K562 (cell line): Measurements from ENCODE around the gene IFT122. TPM values are rescaled to one million over a fixed set of nuclear protein-coding genes. Genes with fewer than 3 reads are reported as not detected.

Source experiments
- ATAC-seq: fragments of 200-7000 bp; cut with Tn5 transposase; 3 replicates; pipeline ENCODE4 v1.9.1; 2020; ENCODE audit warnings: moderate library complexity
- BruUV-seq: library from RNA; stranded (reverse); fragments of 400-500 nt; replicated peaks from 2 replicates; lab custom pipeline; 2021; lab: Mats Ljungman, UMichigan
- CTCF ChIA-PET: fragments of 300-600 bp; formaldehyde crosslinking; extraction: SDS; loops from one replicate; lab custom pipeline; 2021; ENCODE audit warnings: low intra/inter-chr PET ratio; lab: Yijun Ruan, JAX
- POLR2A ChIA-PET: fragments of 300-600, 350-650 bp; sonication (Branson Sonifier 250); formaldehyde crosslinking; extraction: SDS; loops from one replicate; lab custom pipeline; 2021; ENCODE audit warnings: antibody characterized with exemption, inconsistent platforms; lab: Yijun Ruan, JAX
- DNase-seq, 4 experiments: peaks; one replicate each; pipeline versions ENCODE4 v3.0.0 to v3.0.0-alpha.2; 2011 to 2018; ENCODE audit warnings: low spot score in 3 of 4, mixed read lengths in 3 of 4; ENCODE audit errors: extremely low read depth in 1 of 4
- FAIRE-seq: peaks from 2 replicates; lab custom pipeline; 2011; peaks lifted over from hg19 to GRCh38; lab: Jason Lieb, UNC
- H2AFZ ChIP-seq: 2 replicates; pipeline ENCODE4 v1.6.0; 2011; ENCODE audit warnings: low read depth, low read length, control low read depth, inconsistent platforms
- H3K27ac ChIP-seq: fragments of 200-600 bp; 3 replicates; pipeline ENCODE4 v1.8.0; 2011; ENCODE audit warnings: low read depth, mild to moderate bottlenecking, control low read depth, inconsistent platforms, low read length, moderate library complexity, mixed read lengths; ENCODE audit errors: extremely low read depth
- H3K27me3 ChIP-seq, 2 experiments: fragments of 300-600 bp in 1 of 2; 2 replicates in 1 of 2; 3 replicates in 1 of 2; pipeline versions ENCODE4 v1.6.0 to v1.8.0; 2011; ENCODE audit warnings: inconsistent platforms in 2 of 2, low read length in 2 of 2, mild to moderate bottlenecking in 1 of 2, mixed read lengths in 1 of 2, moderate library complexity in 1 of 2; ENCODE audit not compliant: control insufficient read depth in 2 of 2, insufficient read depth in 2 of 2
- H3K36me3 ChIP-seq: fragments of 300-600 bp; 3 replicates; pipeline ENCODE4 v1.8.0; 2011; ENCODE audit warnings: mild to moderate bottlenecking, low read length, inconsistent platforms; ENCODE audit not compliant: control insufficient read depth, insufficient read depth
- H3K4me1 ChIP-seq, 2 experiments: fragments of 200-600 bp in 1 of 2; replicated peaks in 1 of 2; 2 replicates in 1 of 2; 3 replicates in 1 of 2; pipeline versions ENCODE4 v1.5.1 to v1.8.0; 2011; ENCODE audit warnings: inconsistent platforms in 2 of 2, low read length in 2 of 2, mild to moderate bottlenecking in 1 of 2, mixed read lengths in 1 of 2, moderate library complexity in 1 of 2; ENCODE audit not compliant: control insufficient read depth in 2 of 2, insufficient read depth in 2 of 2
- H3K4me2 ChIP-seq: 2 replicates; pipeline ENCODE4 v1.6.1; 2011; ENCODE audit warnings: low read length, control low read depth, inconsistent platforms, mixed read lengths; ENCODE audit not compliant: insufficient read depth
- H3K4me3 ChIP-seq: fragments of 200-600 bp; sonication (generic), shearing (Covaris generic); 2 replicates; pipeline ENCODE4 v1.5.1; 2016; ENCODE audit warnings: control low read depth, inconsistent platforms
- H3K79me2 ChIP-seq: fragments of 200-600 bp; 3 replicates; pipeline ENCODE4 v1.8.0; 2011; ENCODE audit warnings: low read length, inconsistent platforms; ENCODE audit not compliant: control insufficient read depth, insufficient read depth
- H3K9ac ChIP-seq, 2 experiments: 2 replicates each; pipeline versions ENCODE4 v1.6.0 to v1.6.1; 2011; ENCODE audit warnings: low read depth in 2 of 2, low read length in 2 of 2, control low read depth in 1 of 2, inconsistent platforms in 1 of 2, mild to moderate bottlenecking in 1 of 2, mixed read lengths in 1 of 2; ENCODE audit not compliant: insufficient read depth in 1 of 2
- H3K9me1 ChIP-seq: one replicate; pipeline ENCODE4 v1.6.0; 2011; ENCODE audit warnings: inconsistent platforms, mild to moderate bottlenecking, low read length, moderate library complexity; ENCODE audit not compliant: control insufficient read depth, insufficient read depth
- H3K9me3 ChIP-seq: replicated peaks from 2 replicates; pipeline ENCODE4 v1.5.1; 2011; ENCODE audit warnings: low read depth, low read length, inconsistent platforms; ENCODE audit not compliant: control insufficient read depth, insufficient read depth
- H4K20me1 ChIP-seq: replicated peaks from 2 replicates; pipeline ENCODE4 v1.6.1; 2011; ENCODE audit warnings: low read length, inconsistent platforms, mixed read lengths; ENCODE audit not compliant: control insufficient read depth, insufficient read depth
- ARHGAP35 ChIP-seq: fragments of 450-650 bp; IDR thresholded peaks from 2 replicates; pipeline ENCODE4 v1.6.1; 2018; ENCODE audit not compliant: partially characterized antibody
- CBFA2T3 ChIP-seq: fragments of 450-650 bp; IDR thresholded peaks from 2 replicates; pipeline ENCODE4 v1.6.1; 2017
- CHD2 ChIP-seq: IDR thresholded peaks from 2 replicates; pipeline ENCODE4 v1.6.1; 2011; ENCODE audit warnings: low read depth, low read length
- ERF ChIP-seq: fragments of 450-650 bp; formaldehyde crosslinking; IDR thresholded peaks from 2 replicates; pipeline ENCODE4 v1.4.0; 2020; ENCODE audit warnings: mild to moderate bottlenecking, mixed read lengths
- FOXJ2 ChIP-seq: fragments of 200-800 bp; sonication (Bioruptor generic); IDR thresholded peaks from 2 replicates; pipeline ENCODE4 v1.6.1; 2016; ENCODE audit warnings: missing genetic modification characterization, missing compliant biosample characterization
- KDM1A ChIP-seq, 2 experiments: fragments of 450-650 bp; IDR thresholded peaks; 2 replicates each; pipeline ENCODE4 v1.6.1; 2016; ENCODE audit warnings: mild to moderate bottlenecking in 2 of 2
- KLF16 ChIP-seq: IDR thresholded peaks from 2 replicates; pipeline ENCODE4 v1.6.1; 2016; ENCODE audit warnings: antibody characterized with exemption
- SREBF1 ChIP-seq: fragments of 150-350 bp; IDR thresholded peaks from 2 replicates; pipeline ENCODE4 v1.6.1; 2014; ENCODE audit warnings: antibody characterized with exemption, low read depth, low read length, borderline replicate concordance
- TEAD4 ChIP-seq, 2 experiments: sonication (generic) in 1 of 2; formaldehyde crosslinking in 1 of 2; IDR thresholded peaks; 2 replicates each; pipeline versions ENCODE4 v1.6.1 to v1.8.0; 2012 to 2022; ENCODE audit warnings: borderline replicate concordance in 1 of 2, inconsistent platforms in 1 of 2, low read length in 1 of 2, mild to moderate bottlenecking in 1 of 2, missing genetic modification reagents in 1 of 2
- ZFX ChIP-seq: sonication (generic); formaldehyde crosslinking; IDR thresholded peaks from 2 replicates; pipeline ENCODE4 v1.8.0; 2022; ENCODE audit warnings: mild to moderate bottlenecking, missing genetic modification reagents, moderate library complexity
- ZNF316 ChIP-seq: fragments of 450-650 bp; IDR thresholded peaks from 2 replicates; pipeline ENCODE4 v1.6.1; 2016
- ZNF57 ChIP-seq: fragments of 450-650 bp; formaldehyde crosslinking; IDR thresholded peaks from 2 replicates; pipeline ENCODE4 v1.4.0; 2020; ENCODE audit warnings: mild to moderate bottlenecking, moderate library complexity
- WGBS: fragments of 100-300 bp; shearing (Covaris generic); methylation state at CpG from one replicate; pipeline ENCODE4 v1.1.6; 2016; ENCODE audit warnings: low coverage, mixed read lengths; ENCODE audit not compliant: insufficient coverage; ENCODE audit errors: missing lambda C conversion rate; 5-methylcytosine and 5-hydroxymethylcytosine counted together
- in situ Hi-C: fragments of 300-500 bp; cut with MboI; formaldehyde crosslinking; loops from 4 replicates; pipeline ENCODE4 v1.15.0; 2018; ENCODE audit warnings: inconsistent platforms, mixed read lengths
- intact Hi-C: fragments of 100-400 bp; cut with micrococcal nuclease; formaldehyde crosslinking; loops from 2 replicates; pipeline ENCODE4 v1.14.2; 2022
- polyA plus RNA-seq, 8 experiments: library from polyadenylated mRNA; depleted of rRNA in 4 of 8; stranded (reverse) in 5 of 8; unstranded in 3 of 8; fragments of >200 nt; fragmentation: Nextera tagmentation in 2 of 8; fragmentation: Illumina TruSeq in 1 of 8; extraction: Ambion mirVana in 2 of 8; extraction: Trizol in 1 of 8; gene quantifications; 2 replicates each; pipeline versions ENCODE4 v1.2.1 to v1.2.3, GENCODE V29; 2011 to 2014; ENCODE audit warnings: inconsistent platforms in 1 of 8, missing spikeins in 1 of 8
- total RNA-seq, 7 experiments: library from RNA; depleted of rRNA in 6 of 7; stranded (reverse); fragments of >200 nt in 6 of 7; fragmentation: Illumina TruSeq in 2 of 7; extraction: Trizol in 2 of 7; gene quantifications; 2 replicates each; pipeline versions ENCODE4 v1.2.1 to v1.2.3, GENCODE V29; 2011 to 2021; ENCODE audit warnings: low replicate concordance in 1 of 7
- TF ChIP-seq, protein P1 (sequence below), 3 experiments: fragments of 200-800 bp in 1 of 3; fragments of 250-450 bp in 1 of 3; fragments of 450-650 bp in 1 of 3; sonication (Bioruptor Pico) in 1 of 3; sonication (Bioruptor generic) in 1 of 3; formaldehyde crosslinking in 1 of 3; IDR thresholded peaks; 2 replicates each; pipeline versions ENCODE4 v1.6.1 to v1.8.0; 2016 to 2022; ENCODE audit warnings: mild to moderate bottlenecking in 2 of 3, missing genetic modification characterization in 2 of 3, missing compliant biosample characterization in 1 of 3, moderate library complexity in 1 of 3
- TF ChIP-seq, protein P2 (sequence below): fragments of 450-650 bp; conservative IDR thresholded peaks from 2 replicates; pipeline ENCODE4 v1.6.1; 2016; ENCODE audit warnings: missing genetic modification characterization, low read depth, mild to moderate bottlenecking, control low read depth, missing compliant biosample characterization

The IFT122 gene
- total and polyA plus RNA-seq, 9 of the 15 experiments (the other 6 are each of a cell fraction or from before 2014, with no cell fraction given), result 2.4 to 11.5 (median 7.7) TPM

DNA sequence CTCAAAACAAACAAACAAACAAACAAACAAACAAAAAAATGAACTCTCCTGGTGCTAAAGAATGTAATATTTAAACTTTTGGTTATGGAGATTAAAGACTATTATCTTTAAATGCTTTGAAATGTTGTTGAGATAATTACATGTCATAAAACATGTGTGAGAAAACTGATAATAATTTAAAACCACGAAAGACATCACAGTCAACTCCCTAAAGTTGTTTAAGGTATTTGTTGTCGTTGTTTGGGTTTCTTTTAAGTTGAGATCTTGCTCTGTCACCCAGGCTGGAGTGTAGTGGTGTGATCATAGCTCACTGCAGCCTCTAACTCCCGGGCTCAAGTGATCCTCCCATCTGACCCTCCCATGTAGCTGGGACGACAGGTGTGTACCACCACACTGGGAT is 23.6 kb upstream of the IFT122 start:
- in situ Hi-C loops, result no loop called here
- BruUV-seq, result no TSS peak
- H3K9ac ChIP-seq, result no peak overlapping the region
- peaks cover 23 to 43% of the 10 kb centered on the region in 2 experiments for H3K4me1 ChIP-seq
- H3K36me3 ChIP-seq, result no peaks in the 10 kb centered on the region
- 22% methylated on average over 4 of the region's 4 CpGs for WGBS
- H4K20me1 ChIP-seq, result no peaks in the 10 kb centered on the region
- intact Hi-C loops, result loop anchor here (10.0 kb wide), 1 partner anchor 92 kb away; no protein-coding TSS in a partner anchor
- H3K4me2 ChIP-seq, result no peak overlapping the region
- no peak for FAIRE-seq
- H3K79me2 ChIP-seq, result no peaks in the 10 kb centered on the region
- H2AFZ ChIP-seq, result no peak overlapping the region
- CTCF ChIA-PET, result interaction anchor here (0.6 kb wide), 1 partner anchor 23 kb away, joined by 3 read pairs; no protein-coding TSS in a partner anchor
- H3K9me1 ChIP-seq, result no peaks in the 10 kb centered on the region
- no peak for DNase-seq
- no peaks in the 10 kb centered on the region for H3K27me3 ChIP-seq
- no peak for ATAC-seq
- no peaks in the 10 kb centered on the region for H3K9me3 ChIP-seq
- POLR2A ChIA-PET, result interaction anchor here (0.6 to 0.7 kb wide), 2 partner anchors 17 to 149 kb away, joined by 3 read pairs; no protein-coding TSS in a partner anchor
- no peak overlapping the region; the same call in 2 of the 3 replicates for H3K27ac ChIP-seq
- no peak overlapping the region for H3K4me3 ChIP-seq
- TF ChIP-seq KDM1A (IDR thresholded peaks at IDR 0.05), result peak in 1 of 2 experiments; percentile 42; a peak in 1 of 4 replicates
- TF ChIP-seq TEAD4 (IDR thresholded peaks at IDR 0.05; ENCODE audit: low read length), result peak; percentile 53; the same call in 1 of the 2 replicates
- TF ChIP-seq TEAD4 (CRISPR knock-in tag; IDR thresholded peaks at IDR 0.05; ENCODE audit: borderline replicate concordance), result no peak
- no peak for TF ChIP-seq SREBF1
- no peak for TF ChIP-seq ARHGAP35
- TF ChIP-seq KLF16, result no peak
- no peak for TF ChIP-seq ZNF57
- TF ChIP-seq, protein P1, sequence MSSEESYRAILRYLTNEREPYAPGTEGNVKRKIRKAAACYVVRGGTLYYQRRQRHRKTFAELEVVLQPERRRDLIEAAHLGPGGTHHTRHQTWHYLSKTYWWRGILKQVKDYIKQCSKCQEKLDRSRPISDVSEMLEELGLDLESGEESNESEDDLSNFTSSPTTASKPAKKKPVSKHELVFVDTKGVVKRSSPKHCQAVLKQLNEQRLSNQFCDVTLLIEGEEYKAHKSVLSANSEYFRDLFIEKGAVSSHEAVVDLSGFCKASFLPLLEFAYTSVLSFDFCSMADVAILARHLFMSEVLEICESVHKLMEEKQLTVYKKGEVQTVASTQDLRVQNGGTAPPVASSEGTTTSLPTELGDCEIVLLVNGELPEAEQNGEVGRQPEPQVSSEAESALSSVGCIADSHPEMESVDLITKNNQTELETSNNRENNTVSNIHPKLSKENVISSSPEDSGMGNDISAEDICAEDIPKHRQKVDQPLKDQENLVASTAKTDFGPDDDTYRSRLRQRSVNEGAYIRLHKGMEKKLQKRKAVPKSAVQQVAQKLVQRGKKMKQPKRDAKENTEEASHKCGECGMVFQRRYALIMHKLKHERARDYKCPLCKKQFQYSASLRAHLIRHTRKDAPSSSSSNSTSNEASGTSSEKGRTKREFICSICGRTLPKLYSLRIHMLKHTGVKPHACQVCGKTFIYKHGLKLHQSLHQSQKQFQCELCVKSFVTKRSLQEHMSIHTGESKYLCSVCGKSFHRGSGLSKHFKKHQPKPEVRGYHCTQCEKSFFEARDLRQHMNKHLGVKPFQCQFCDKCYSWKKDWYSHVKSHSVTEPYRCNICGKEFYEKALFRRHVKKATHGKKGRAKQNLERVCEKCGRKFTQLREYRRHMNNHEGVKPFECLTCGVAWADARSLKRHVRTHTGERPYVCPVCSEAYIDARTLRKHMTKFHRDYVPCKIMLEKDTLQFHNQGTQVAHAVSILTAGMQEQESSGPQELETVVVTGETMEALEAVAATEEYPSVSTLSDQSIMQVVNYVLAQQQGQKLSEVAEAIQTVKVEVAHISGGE (CRISPR knock-in tag; IDR thresholded peaks at IDR 0.05), result no peak
- no peak for TF ChIP-seq ZNF316
- TF ChIP-seq, protein P2, sequence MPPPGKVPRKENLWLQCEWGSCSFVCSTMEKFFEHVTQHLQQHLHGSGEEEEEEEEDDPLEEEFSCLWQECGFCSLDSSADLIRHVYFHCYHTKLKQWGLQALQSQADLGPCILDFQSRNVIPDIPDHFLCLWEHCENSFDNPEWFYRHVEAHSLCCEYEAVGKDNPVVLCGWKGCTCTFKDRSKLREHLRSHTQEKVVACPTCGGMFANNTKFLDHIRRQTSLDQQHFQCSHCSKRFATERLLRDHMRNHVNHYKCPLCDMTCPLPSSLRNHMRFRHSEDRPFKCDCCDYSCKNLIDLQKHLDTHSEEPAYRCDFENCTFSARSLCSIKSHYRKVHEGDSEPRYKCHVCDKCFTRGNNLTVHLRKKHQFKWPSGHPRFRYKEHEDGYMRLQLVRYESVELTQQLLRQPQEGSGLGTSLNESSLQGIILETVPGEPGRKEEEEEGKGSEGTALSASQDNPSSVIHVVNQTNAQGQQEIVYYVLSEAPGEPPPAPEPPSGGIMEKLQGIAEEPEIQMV, result no peak
- no peak for TF ChIP-seq CHD2
- TF ChIP-seq FOXJ2, result no peak
- peak; percentile 55 for TF ChIP-seq CBFA2T3
- 0 out of 2 replicates have a peak, but pooled peaks have one; percentile 12 for TF ChIP-seq ZFX (CRISPR knock-in tag)
- no peak for TF ChIP-seq ERF (CRISPR knock-in tag)
